NCI-H2227 (cell line): ENCODE results near the gene ULK3.
"Not testable (repeated sequence)": the region's sequence is repeated elsewhere in the genome, so short reads cannot be mapped to it uniquely, and the experiment has no call there.

Experiments
- DNase-seq: peaks from one replicate; lab custom pipeline; 2025; ENCODE audit not compliant: unreplicated experiment; lab: John Stamatoyannopoulos, UW

Gene ULK3

GRCh38 chr15:74842581-74843444 lies at the start of gene ULK3:
Gene ULK3 (minus strand): TSS chr15:74843156. CDS start chr15:74843105, 51 bp downstream.
- DNase-seq: peak; percentile 91

GRCh38 chr15:74892313-74892712 lies 49.4 kb upstream of the ULK3 start:
- no peak for DNase-seq

GRCh38 chr15:74891469-74891868 lies 48.5 kb upstream of the ULK3 start:
- no peak for DNase-seq

- no peak for DNase-seq
These were observed 47.7 kb upstream of the ULK3 start for GRCh38 chr15:74890665-74890960.

- peak; percentile 86 for DNase-seq
These were observed 47.1 kb upstream of the ULK3 start, which contains the start of gene MPI for GRCh38 chr15:74889883-74890664. Gene MPI (plus strand): TSS chr15:74890042. CDS start chr15:74890074, 32 bp downstream.

- DNase-seq: peak; percentile 30
These were observed 46.5 kb upstream of the ULK3 start for GRCh38 chr15:74889390-74889882.

- no peak for DNase-seq
These were observed 45.8 kb upstream of the ULK3 start for GRCh38 chr15:74888716-74889115.

- DNase-seq: not testable (repeated sequence)
These were observed 44.7 kb upstream of the ULK3 start for GRCh38 chr15:74887537-74888193.

GRCh38 chr15:74885461-74885860 lies 42.5 kb upstream of the ULK3 start:
- DNase-seq: no peak

- DNase-seq: no peak
These were observed 41.7 kb upstream of the ULK3 start for GRCh38 chr15:74884428-74885223.

- DNase-seq: no peak
These were observed 39.6 kb upstream of the ULK3 start for GRCh38 chr15:74882528-74882927.

- no peak for DNase-seq
These were observed 35.3 kb upstream of the ULK3 start for GRCh38 chr15:74878273-74878672.

- peak; percentile 29 for DNase-seq
These were observed 30.9 kb upstream of the ULK3 start for GRCh38 chr15:74873756-74874424.

- peak; percentile 92 for DNase-seq
These were observed 30.2 kb upstream of the ULK3 start, which contains the start of gene SCAMP2 for GRCh38 chr15:74873036-74873755. Gene SCAMP2 (minus strand): TSS chr15:74873365. CDS start chr15:74873255, 110 bp downstream.

GRCh38 chr15:74872702-74873035 lies 29.7 kb upstream of the ULK3 start:
- no peak for DNase-seq

- peak; percentile 23 for DNase-seq
These were observed 27.7 kb upstream of the ULK3 start for GRCh38 chr15:74870436-74871215.

- no peak for DNase-seq
These were observed 26.9 kb upstream of the ULK3 start for GRCh38 chr15:74869726-74870407.

GRCh38 chr15:74869372-74869725 lies 26.4 kb upstream of the ULK3 start:
- DNase-seq: no peak
